T follicular helper cell (primary cell): ENCODE measurements around the gene TANGO2.
A peak's percentile ranks its signal among the peaks of the same experiment; 100 is the strongest.

Experiments used
- DNase-seq: peaks from one replicate; pipeline ENCODE4 v3.0.0-alpha.2; 2020; ENCODE audit warnings: low read depth

TANGO2 gene

DNA sequence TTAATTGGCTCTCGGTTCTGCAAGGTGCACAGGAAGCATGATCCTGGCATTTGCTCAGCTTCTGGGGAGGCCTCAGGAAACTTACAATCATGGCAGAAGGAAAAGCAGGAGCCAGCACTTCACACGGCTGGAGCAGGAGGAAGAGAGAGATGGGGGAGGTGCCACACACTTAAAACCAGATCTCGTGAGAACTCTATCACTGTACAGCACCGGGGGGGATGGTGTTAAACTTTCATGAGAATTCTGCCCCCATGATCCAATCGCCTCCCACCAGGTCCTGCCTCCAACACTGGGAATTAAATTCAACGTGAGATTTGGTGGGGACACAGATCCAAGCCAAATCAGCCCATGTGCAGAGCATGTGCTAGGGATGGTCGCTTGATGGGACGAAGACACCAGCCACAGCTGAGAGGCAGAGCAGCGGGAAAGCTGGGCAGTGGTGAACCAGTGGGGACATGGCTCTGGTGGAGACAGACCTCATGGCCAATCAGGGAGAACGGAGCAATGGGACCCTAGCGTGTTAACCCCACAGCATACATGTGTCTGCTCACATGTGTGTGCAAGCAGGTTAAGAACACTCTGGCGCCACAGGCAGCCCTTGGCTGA, 6.2 kb downstream of the TANGO2 start:
- DNase-seq = no peak

- no peak for DNase-seq
Measured at GRCh38 chr22:20027966-20028854, 7.3 kb downstream of the TANGO2 start.

DNA sequence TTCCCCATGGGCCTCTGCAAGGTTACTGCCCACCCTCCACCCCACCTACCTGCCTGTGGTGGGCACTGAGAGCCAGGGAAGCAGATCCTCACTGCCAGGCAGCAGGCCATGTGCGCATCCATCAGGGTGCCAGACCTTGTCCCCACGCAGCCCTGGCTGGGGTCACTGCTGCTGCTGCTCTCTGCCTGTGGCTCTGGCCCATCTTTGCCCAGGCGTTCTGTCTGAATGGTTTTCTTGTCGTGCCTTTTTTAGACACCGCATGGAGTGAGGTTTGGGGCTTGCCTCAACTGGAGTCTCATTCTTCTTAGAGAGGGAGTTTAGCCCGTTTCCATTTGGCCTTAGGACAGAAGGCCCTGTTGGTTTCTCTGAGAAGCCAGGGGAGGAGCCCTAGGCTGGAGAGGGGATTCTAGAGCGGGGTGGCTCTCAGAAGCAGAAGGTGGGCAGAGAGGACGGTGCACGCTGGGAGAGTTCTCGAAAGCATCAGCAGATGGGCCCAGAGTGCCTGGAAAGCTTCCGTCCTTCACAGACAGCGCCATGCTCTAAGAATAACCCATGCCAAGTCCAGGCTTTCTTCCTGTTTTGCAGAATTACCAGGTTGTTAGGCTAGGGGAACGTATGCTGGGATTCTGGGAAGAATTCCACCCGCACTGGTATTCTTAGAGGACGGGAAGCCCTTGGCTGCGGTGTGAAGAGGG, 8.1 kb downstream of the TANGO2 start:
- DNase-seq = no peak

GRCh38 chr22:20029550-20030225, 8.8 kb downstream of the TANGO2 start:
- no peak for DNase-seq

GRCh38 chr22:20031732-20032406, 11.0 kb downstream of the TANGO2 start:
- DNase-seq = peak; percentile 27

DNA sequence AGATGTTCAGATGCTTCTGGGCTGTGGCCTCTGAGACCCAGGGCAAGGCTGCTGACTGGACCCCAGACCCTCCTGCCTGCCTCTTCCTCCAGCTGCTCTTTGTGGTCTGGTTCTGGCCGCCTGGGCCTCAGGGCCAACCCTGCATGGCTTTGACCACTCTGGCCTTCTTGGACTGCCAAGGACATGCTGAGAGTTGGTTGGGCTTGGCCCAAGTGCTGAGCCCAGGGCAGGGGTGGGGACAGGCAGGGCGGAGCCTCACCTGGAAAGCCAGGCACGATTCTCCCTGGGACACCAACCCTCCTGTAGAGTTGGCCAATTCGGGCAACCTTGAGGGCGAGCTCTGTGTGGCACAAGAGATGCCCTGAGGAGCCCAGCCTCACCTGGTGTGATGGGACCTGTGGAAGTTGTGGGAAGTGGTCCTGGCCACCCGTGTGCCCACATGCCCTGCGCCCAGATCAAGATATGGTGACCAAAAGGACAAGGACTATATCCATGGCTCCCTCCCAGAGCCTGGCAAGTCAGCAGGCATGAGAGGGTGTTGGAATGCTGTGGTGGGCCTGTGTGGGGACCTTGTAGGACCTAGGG, 11.6 kb downstream of the TANGO2 start:
- no peak for DNase-seq

- DNase-seq = no peak
Measured at GRCh38 chr22:20033045-20033706, 12.3 kb downstream of the TANGO2 start.

- DNase-seq = no peak
Measured at GRCh38 chr22:20034143-20034542, 13.2 kb downstream of the TANGO2 start.

DNA sequence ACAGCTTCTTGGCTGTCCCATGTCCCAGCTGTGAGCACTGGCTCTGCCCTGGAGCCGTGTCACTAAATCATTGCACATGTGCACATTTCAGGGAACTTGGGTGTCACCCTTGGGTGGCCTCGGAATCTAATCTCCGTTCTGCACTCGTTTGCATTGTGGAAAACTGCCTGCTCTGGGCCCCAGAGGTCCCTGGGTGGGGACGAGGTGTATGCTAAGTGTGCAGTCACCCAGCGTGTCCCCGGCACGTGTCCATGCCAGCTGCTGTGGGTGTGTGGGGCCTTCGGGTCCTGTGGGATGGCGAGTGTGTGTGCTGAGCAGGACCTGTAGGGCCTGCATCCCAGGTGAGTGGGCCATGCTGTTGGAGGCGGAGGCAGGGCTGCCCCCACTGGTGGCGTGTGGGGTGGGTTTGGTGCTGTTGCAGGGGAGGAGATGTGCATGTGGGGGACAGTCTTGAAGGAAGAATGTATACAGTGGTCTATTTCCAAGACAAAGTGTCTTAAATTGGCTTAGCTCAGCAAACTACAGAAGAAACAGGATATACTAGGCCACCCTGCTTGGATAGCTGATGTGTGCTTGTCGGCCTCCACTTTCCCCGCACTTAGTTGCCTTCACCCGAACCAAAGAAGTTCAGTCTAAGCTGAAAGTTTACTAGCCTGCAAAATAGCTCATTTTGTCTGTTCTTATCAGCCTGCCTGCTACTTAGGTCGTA, 14.6 kb downstream of the TANGO2 start:
- DNase-seq = no peak

GRCh38 chr22:20036084-20036482, 15.2 kb downstream of the TANGO2 start:
- DNase-seq = no peak

DNA sequence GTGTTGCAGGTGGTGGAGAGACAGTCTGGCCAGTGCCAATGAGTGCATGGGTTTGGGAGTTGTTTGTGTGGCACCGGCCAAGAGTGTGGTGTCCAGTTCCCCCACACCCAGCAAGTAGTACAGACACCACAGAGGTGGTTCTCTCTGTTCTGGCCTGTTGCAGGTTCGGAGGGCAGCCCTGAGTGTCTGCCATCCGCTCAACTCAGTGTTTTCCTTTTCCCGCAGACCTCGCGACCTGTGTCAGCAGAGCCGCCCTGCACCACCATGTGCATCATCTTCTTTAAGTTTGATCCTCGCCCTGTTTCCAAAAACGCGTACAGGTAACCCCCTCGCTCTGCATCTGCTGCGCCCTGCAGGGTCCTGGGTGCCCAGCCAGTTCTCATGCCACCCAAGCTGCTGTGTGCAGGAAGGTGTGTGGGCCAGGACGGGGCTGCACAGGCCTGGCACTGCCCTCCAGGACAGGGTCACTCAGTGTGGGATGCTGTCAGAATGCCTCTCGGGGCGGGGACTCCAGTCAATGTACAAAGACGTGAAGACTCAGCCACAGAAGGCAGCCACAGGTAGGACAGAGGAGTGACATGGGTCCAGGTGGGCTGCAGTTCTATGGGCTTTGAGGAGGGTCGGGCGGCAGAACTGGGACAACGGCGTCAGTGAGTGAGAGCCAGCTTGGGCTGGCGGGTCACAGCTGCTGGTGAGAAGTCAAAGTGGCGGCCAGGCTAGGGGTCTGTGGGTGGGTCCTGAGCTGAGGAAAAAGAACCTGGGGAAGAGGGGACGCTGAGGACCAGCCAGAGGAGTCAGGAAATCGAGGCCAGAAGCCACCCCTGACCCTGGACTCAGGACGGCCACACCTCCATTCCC, 15.9 kb downstream of the TANGO2 start:
- DNase-seq = no peak

DNA sequence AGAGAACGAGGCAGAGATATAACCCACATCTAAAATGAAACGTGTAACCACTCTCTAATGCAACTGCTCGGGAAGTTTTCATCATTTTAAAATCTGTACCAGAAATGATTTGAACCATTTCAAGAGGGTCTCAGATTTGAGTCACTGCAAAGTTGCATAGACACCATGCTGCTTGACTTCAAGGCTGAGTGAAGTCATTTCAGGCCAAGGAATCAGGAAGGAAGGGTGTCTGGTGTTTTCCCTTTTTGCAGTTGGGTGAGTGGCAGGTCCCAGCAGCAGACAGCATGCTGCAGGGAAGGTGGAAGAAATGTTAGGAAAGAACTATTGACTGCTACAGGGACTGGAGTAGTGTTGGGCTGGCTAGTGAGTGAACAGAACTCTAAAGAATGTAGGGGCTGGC, 16.5 kb downstream of the TANGO2 start:
- DNase-seq = no peak

GRCh38 chr22:20038574-20038973, 17.7 kb downstream of the TANGO2 start:
- no peak for DNase-seq

GRCh38 chr22:20039683-20040325, 18.9 kb downstream of the TANGO2 start:
- no peak for DNase-seq

- no peak for DNase-seq
Measured at GRCh38 chr22:20040327-20041200, 19.7 kb downstream of the TANGO2 start.

DNA sequence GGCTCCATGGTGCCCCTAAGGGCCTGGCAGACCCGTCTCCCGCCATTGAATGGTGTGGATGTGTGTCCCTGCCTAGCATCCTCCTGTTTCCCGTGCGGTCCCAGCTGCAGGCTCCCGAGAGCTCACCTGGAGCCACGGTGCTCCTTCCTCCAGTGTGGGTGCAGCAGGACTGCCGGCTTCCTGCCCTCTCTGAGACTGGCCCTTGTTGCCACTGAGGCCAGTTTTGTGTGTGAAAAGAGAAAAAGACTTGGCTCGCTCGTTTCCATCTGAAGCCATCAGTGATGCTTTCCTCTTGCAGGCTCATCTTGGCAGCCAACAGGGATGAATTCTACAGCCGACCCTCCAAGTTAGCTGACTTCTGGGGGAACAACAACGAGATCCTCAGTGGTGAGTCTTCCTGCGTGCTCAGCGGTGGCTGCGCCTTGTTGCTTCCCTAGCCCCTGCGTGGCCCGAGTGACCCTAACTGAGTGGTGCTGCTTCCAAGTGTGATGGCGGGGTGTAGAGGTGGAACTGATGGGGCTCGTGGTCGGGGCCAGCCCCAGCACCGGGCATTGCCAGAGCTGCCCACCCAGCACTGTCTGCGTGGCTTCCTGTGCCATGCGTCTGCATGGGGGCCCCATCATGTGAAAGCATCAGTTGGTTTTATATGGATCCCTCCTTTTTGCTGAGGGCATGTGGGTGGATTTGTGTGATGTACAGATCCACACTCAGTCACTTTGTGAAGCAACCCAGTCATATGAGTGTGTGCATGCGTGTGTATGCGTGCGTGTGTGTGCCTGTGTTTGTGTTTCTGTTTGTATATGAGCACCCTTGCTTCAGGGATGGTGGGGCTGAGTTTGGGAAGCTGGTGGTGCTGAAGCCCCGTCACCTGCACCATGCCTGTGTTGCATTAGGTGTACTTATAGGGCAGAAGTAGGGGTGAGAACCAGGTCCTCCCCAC, 22.4 kb downstream of the TANGO2 start:
- DNase-seq = no peak

GRCh38 chr22:20043997-20044342, 23.1 kb downstream of the TANGO2 start:
- no peak for DNase-seq
